Pancreas (tissue), 10 donors: Measurements from ENCODE around the gene MRPS2. TPM values are rescaled to one million over a fixed set of nuclear protein-coding genes. Genes with fewer than 3 reads are reported as not detected.
"Not testable (repeated sequence)": the region's sequence is repeated elsewhere in the genome, so short reads cannot be mapped to it uniquely, and the experiment has no call there.

Source experiments
- ATAC-seq, 4 donors: fragments of 200-7000 bp; cut with Tn5 transposase; one replicate each; pipeline versions ENCODE4 v1.8.0 to v1.9.1; 2020; ENCODE audit warnings: mild to moderate bottlenecking in 4 of 4, moderate library complexity in 4 of 4
- DNase-seq, 6 donors: peaks; one replicate each; pipeline ENCODE4 v3.0.0-alpha.2; 2020
- FAIRE-seq: peaks from 2 replicates; lab custom pipeline; 2012; peaks lifted over from hg19 to GRCh38; lab: Jason Lieb, UNC
- H3K27ac ChIP-seq, 4 donors: fragments of 200-600 bp; sonication (generic); 1 replicate in 3 of 4; 2 replicates in 1 of 4; pipeline versions ENCODE4 v1.5.0 to v1.8.0; 2020
- H3K27me3 ChIP-seq, 4 donors: fragments of 200-600 bp; one replicate each; pipeline ENCODE4 v1.8.0; 2021
- H3K36me3 ChIP-seq, 3 donors: fragments of 200-600 bp; sonication (generic) in 1 of 3; one replicate each; pipeline versions ENCODE4 v1.5.0 to v1.8.0; 2020 to 2021
- H3K4me1 ChIP-seq, 3 donors: fragments of 200-600 bp; one replicate each; pipeline ENCODE4 v1.8.0; 2021
- H3K4me3 ChIP-seq, 4 donors: fragments of 200-600 bp; sonication (generic) in 2 of 4; one replicate each; pipeline versions ENCODE4 v1.5.0 to v1.8.0; 2020 to 2021
- H3K9me3 ChIP-seq, 4 donors: fragments of 200-600 bp; one replicate each; pipeline ENCODE4 v1.8.0; 2021
- CTCF ChIP-seq, 4 donors: fragments of 200-600 bp; sonication (generic) in 3 of 4; IDR thresholded peaks; one replicate each; pipeline versions ENCODE4 v1.5.0 to v1.8.0; 2021; ENCODE audit warnings: antibody characterized with exemption in 4 of 4
- WGBS, 2 donors: extraction: QIAGEN DNeasy Blood & Tissue Kit; methylation state at CpG; one replicate each; pipeline ENCODE4 v1.1.7; 2013; 5-methylcytosine and 5-hydroxymethylcytosine counted together
- intact Hi-C, 3 donors: fragments of 100-400 bp; cut with DNase I; formaldehyde crosslinking; loops; one replicate each; pipeline versions ENCODE4 v1.11.1 to v1.14.2; 2022
- polyA plus RNA-seq, 2 donors: library from polyadenylated mRNA; stranded (reverse); fragments of 200-250 nt; gene quantifications; one replicate each; pipeline ENCODE4 v1.2.3, GENCODE V29; 2013
- total RNA-seq, 6 donors: library from RNA; stranded (reverse); fragmentation: NEBNext Ultra II Directional in 4 of 6; extraction: Animal tissue kit (Norgen Biotek cat#: 25700) in 4 of 6; gene quantifications; one replicate each; pipeline versions ENCODE4 v1.2.1 to v1.2.4, GENCODE V29; 2021 to 2023
- donor health status: healthy with polysubstance abuse.
- donor health status: DM: no; HTN: no; CAD: no; lungs with moderate emphysema.
- donor health status: DM: no; HTN: no; CAD: no.
- donor health status: control.
- donor health status: control.
- donor health status: Bipolar disorder and iron deficiency.
- donor health status: DM: yes; HTN: yes; CAD: no.
- donor health status: DM: no; HTN: no; CAD: no.
- donor health status: DM: no; HTN: no; CAD: no.
- donor health status: DM: yes; HTN: yes; CAD: no.

The MRPS2 gene
- total and polyA plus RNA-seq, 8 donors: 16.0 to 34.9 (median 19.1) TPM

GRCh38 chr9:135544981-135545635 lies 44.6 kb downstream of the MRPS2 start:
- no peak for TF ChIP-seq CTCF (IDR thresholded peaks at IDR 0.05)
- 52 to 62% methylated on average over 18 of the region's 18 CpGs for WGBS, 2 donors
- intact Hi-C loops: no loop called here
- no peaks in the 10 kb centered on the region for H3K27me3 ChIP-seq
- H3K36me3 ChIP-seq: no peaks in the 10 kb centered on the region
- DNase-seq (no peak), ATAC-seq (no peak), FAIRE-seq (no peak)
- H3K4me3 ChIP-seq: no peak overlapping the region
- H3K27ac ChIP-seq: no peak overlapping the region
- H3K9me3 ChIP-seq: no peaks in the 10 kb centered on the region
- no peaks in the 10 kb centered on the region for H3K4me1 ChIP-seq

- intact Hi-C loops, H3K27ac ChIP-seq: not testable (repeated sequence)
- WGBS, 2 donors: 45 to 60% methylated on average over 10 to 15 of the region's 19 CpGs
Observed at GRCh38 chr9:135545646-135546176, 45.2 kb downstream of the MRPS2 start, which contains the start of gene OBP2A. Gene OBP2A, plus strand, starts transcription at chr9:135546126. Its CDS starts 55 bp downstream, at chr9:135546181.

GRCh38 chr9:135546792-135547617 lies 46.5 kb downstream of the MRPS2 start:
- H3K4me3 ChIP-seq, H3K4me1 ChIP-seq, H3K9me3 ChIP-seq, FAIRE-seq, ATAC-seq, H3K36me3 ChIP-seq, H3K27me3 ChIP-seq, DNase-seq, intact Hi-C loops, H3K27ac ChIP-seq: not testable (repeated sequence)
- WGBS, 2 donors: 66 to 77% methylated on average over 18 to 20 of the region's 21 CpGs

More at GRCh38 chr9:135545646-135546176, 45.2 kb downstream of the MRPS2 start, which contains the start of gene OBP2A:
- H3K9me3 ChIP-seq, ATAC-seq, H3K4me3 ChIP-seq, H3K4me1 ChIP-seq, DNase-seq, FAIRE-seq, H3K27me3 ChIP-seq, H3K36me3 ChIP-seq: not testable (repeated sequence)

- no peak overlapping the region for H3K4me3 ChIP-seq
- ATAC-seq (no peak), FAIRE-seq (no peak), DNase-seq (no peak)
- H3K36me3 ChIP-seq: no peaks in the 10 kb centered on the region
- no peaks in the 10 kb centered on the region for H3K9me3 ChIP-seq
- no peak for TF ChIP-seq CTCF (IDR thresholded peaks at IDR 0.05)
- no peak overlapping the region for H3K27ac ChIP-seq
- H3K4me1 ChIP-seq: no peaks in the 10 kb centered on the region
- no peaks in the 10 kb centered on the region for H3K27me3 ChIP-seq
- intact Hi-C loops: no loop called here
- 56 to 77% methylated on average over 28 of the region's 28 CpGs for WGBS, 2 donors
Observed at GRCh38 chr9:135547756-135548736, 47.6 kb downstream of the MRPS2 start.

- WGBS, 2 donors: 59 to 69% methylated on average over 22 to 28 of the region's 28 CpGs
- FAIRE-seq, H3K27me3 ChIP-seq, H3K4me1 ChIP-seq, H3K27ac ChIP-seq, H3K4me3 ChIP-seq, ATAC-seq, H3K9me3 ChIP-seq, H3K36me3 ChIP-seq, DNase-seq: not testable (repeated sequence)
- intact Hi-C loops: loop anchor here in 1 of 3 donors (10.0 kb wide), 1 partner anchor 65 kb away; a partner anchor contains a TSS
Observed at GRCh38 chr9:135549478-135550343, 49.2 kb downstream of the MRPS2 start.
